ENCODE data around the gene SFR1.

- TF ChIP-seq CTCF (IDR thresholded peaks at IDR 0.05) (no peak), REST (IDR thresholded peaks at IDR 0.05; ENCODE audit: insufficient read depth in 1 of 2, low read depth in 2 of 2, low read length in 1 of 2) (no peak)
Observed at GRCh38 chr10:104090611-104091010, 31.4 kb upstream of the SFR1 start.

All from Panc1 (cell line).